Measurements from ENCODE around the gene SPON2. TPM values are rescaled to one million over a fixed set of nuclear protein-coding genes. Genes with fewer than 3 reads are reported as not detected.

Gene SPON2
- total RNA-seq, 1 experiment from 2014 or later, result 3.1 TPM

- H3K9me3 ChIP-seq, result no peaks in the 10 kb centered on the region
- no peak overlapping the region for H3K4me3 ChIP-seq (ENCODE audit: low read depth, low read length)
- DNase-seq, result no peak
- peaks cover 75% of the 10 kb centered on the region for H3K36me3 Mint-ChIP-seq (ENCODE audit: insufficient read depth, unreplicated experiment)
- no peak overlapping the region for H3K27ac Mint-ChIP-seq (ENCODE audit: unreplicated experiment)
- no peaks in the 10 kb centered on the region for H3K9me3 Mint-ChIP-seq (ENCODE audit: unreplicated experiment)
- H3K4me1 ChIP-seq, result no peaks in the 10 kb centered on the region
- intact Hi-C loops (cut with micrococcal nuclease; ENCODE audit: unreplicated experiment), result no loop called here
- H3K27me3 ChIP-seq (replicated peaks; ENCODE audit: control insufficient read depth, insufficient read depth, low read length), result no peaks in the 10 kb centered on the region
- BruUV-seq (replicated peaks), result no TSS peak
- CTCF ChIA-PET, result no interaction called here
- H3K4me1 Mint-ChIP-seq (ENCODE audit: low read depth, unreplicated experiment), result no peaks in the 10 kb centered on the region
- TF ChIP-seq CTCF (IDR thresholded peaks at IDR 0.05; ENCODE audit: insufficient read depth in 1 of 2, low read depth in 1 of 2, low read length in 1 of 2, severe bottlenecking in 1 of 2, unreplicated experiment in 1 of 2), result no peak
- POLR2A ChIA-PET, result no interaction called here
- H3K4me3 Mint-ChIP-seq (ENCODE audit: unreplicated experiment), result no peak overlapping the region
- H3K27me3 Mint-ChIP-seq (ENCODE audit: insufficient read depth, unreplicated experiment), result no peaks in the 10 kb centered on the region
- H3K36me3 ChIP-seq (ENCODE audit: control insufficient read depth, insufficient read depth, low read length), result peaks cover 2% of the 10 kb centered on the region; the same call in 1 of the 2 replicates
These were observed 42.0 kb upstream of the SPON2 start for GRCh38 chr4:1214101-1215095.

GRCh38 chr4:1213336-1213995 lies 41.1 kb upstream of the SPON2 start:
- TF ChIP-seq CTCF (IDR thresholded peaks at IDR 0.05; ENCODE audit: insufficient read depth in 1 of 2, low read depth in 1 of 2, low read length in 1 of 2, severe bottlenecking in 1 of 2, unreplicated experiment in 1 of 2), result no peak
- intact Hi-C loops (cut with micrococcal nuclease; ENCODE audit: unreplicated experiment), result no loop called here
- Histone ChIP-seq H3K36me3 (ENCODE audit: control insufficient read depth, insufficient read depth, low read length) (peaks cover 2% of the 10 kb centered on the region; the same call in 1 of the 2 replicates), H3K27me3 (replicated peaks; ENCODE audit: control insufficient read depth, insufficient read depth, low read length) (no peaks in the 10 kb centered on the region), H3K4me1 (no peaks in the 10 kb centered on the region), H3K9me3 (no peaks in the 10 kb centered on the region), H3K4me3 (ENCODE audit: low read depth, low read length) (no peak overlapping the region)
- no TSS peak for BruUV-seq (replicated peaks)
- POLR2A ChIA-PET, result no interaction called here
- no peaks in the 10 kb centered on the region for H3K9me3 Mint-ChIP-seq (ENCODE audit: unreplicated experiment)
- CTCF ChIA-PET, result no interaction called here
- no peaks in the 10 kb centered on the region for H3K4me1 Mint-ChIP-seq (ENCODE audit: low read depth, unreplicated experiment)
- no peak for DNase-seq
- peaks cover 75% of the 10 kb centered on the region for H3K36me3 Mint-ChIP-seq (ENCODE audit: insufficient read depth, unreplicated experiment)
- H3K27ac Mint-ChIP-seq (ENCODE audit: unreplicated experiment), result no peak overlapping the region
- no peaks in the 10 kb centered on the region for H3K27me3 Mint-ChIP-seq (ENCODE audit: insufficient read depth, unreplicated experiment)
- H3K4me3 Mint-ChIP-seq (ENCODE audit: unreplicated experiment), result no peak overlapping the region

GRCh38 chr4:1212546-1213335 lies 40.4 kb upstream of the SPON2 start:
- Mint-ChIP-seq H3K27ac (ENCODE audit: unreplicated experiment) (no peak overlapping the region), H3K27me3 (ENCODE audit: insufficient read depth, unreplicated experiment) (no peaks in the 10 kb centered on the region), H3K4me3 (ENCODE audit: unreplicated experiment) (no peak overlapping the region), H3K36me3 (ENCODE audit: insufficient read depth, unreplicated experiment) (peaks cover 68% of the 10 kb centered on the region), H3K4me1 (ENCODE audit: low read depth, unreplicated experiment) (no peaks in the 10 kb centered on the region), H3K9me3 (ENCODE audit: unreplicated experiment) (no peaks in the 10 kb centered on the region)
- POLR2A ChIA-PET, result no interaction called here
- H3K9me3 ChIP-seq, result no peaks in the 10 kb centered on the region
- no TSS peak for BruUV-seq (replicated peaks)
- H3K27me3 ChIP-seq (replicated peaks; ENCODE audit: control insufficient read depth, insufficient read depth, low read length), result no peaks in the 10 kb centered on the region
- no peak for TF ChIP-seq CTCF (IDR thresholded peaks at IDR 0.05; ENCODE audit: insufficient read depth in 1 of 2, low read depth in 1 of 2, low read length in 1 of 2, severe bottlenecking in 1 of 2, unreplicated experiment in 1 of 2)
- CTCF ChIA-PET, result no interaction called here
- no peaks in the 10 kb centered on the region for H3K4me1 ChIP-seq
- H3K36me3 ChIP-seq (ENCODE audit: control insufficient read depth, insufficient read depth, low read length), result peaks cover 2% of the 10 kb centered on the region; the same call in 1 of the 2 replicates
- intact Hi-C loops (cut with micrococcal nuclease; ENCODE audit: unreplicated experiment), result no loop called here
- DNase-seq, result no peak
- no peak overlapping the region for H3K4me3 ChIP-seq (ENCODE audit: low read depth, low read length)
